Myometrial cell (primary cell): ENCODE results near the gene CLPSL1. TPM values are rescaled to one million over a fixed set of nuclear protein-coding genes. Genes with fewer than 3 reads are reported as not detected.

Experiments
- total RNA-seq: library from RNA; depleted of rRNA; stranded (reverse); fragments of >200 nt; gene quantifications from 2 replicates; pipeline ENCODE4 v1.2.3, GENCODE V29; 2015

CLPSL1 gene, protein sequence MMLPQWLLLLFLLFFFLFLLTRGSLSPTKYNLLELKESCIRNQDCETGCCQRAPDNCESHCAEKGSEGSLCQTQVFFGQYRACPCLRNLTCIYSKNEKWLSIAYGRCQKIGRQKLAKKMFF
- total RNA-seq: not detected in 2 replicates

DNA sequence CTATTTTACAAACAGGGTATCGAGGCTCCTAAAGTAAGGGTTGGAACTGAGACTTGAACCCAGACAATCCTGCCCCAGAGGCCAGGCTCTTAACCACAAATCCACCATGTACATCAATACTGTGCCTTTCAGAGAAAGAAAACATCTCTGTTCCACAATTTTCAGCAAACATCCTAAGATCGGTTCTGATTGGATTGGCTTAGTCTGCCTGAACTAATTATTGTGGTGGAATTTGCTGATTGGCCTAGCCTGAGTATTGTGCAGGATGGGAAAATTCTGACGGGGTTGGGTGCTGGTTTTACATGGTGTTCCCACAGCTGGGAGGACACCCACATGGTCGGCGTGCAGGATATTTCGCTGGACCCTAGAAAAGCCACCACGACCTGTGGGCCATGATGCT is at the start of gene CLPSL1:
TSS of gene CLPSL1 (plus strand) at position 301 of the 400 bp plus-strand sequence. CDS start at position 393, 92 bp downstream.

DNA sequence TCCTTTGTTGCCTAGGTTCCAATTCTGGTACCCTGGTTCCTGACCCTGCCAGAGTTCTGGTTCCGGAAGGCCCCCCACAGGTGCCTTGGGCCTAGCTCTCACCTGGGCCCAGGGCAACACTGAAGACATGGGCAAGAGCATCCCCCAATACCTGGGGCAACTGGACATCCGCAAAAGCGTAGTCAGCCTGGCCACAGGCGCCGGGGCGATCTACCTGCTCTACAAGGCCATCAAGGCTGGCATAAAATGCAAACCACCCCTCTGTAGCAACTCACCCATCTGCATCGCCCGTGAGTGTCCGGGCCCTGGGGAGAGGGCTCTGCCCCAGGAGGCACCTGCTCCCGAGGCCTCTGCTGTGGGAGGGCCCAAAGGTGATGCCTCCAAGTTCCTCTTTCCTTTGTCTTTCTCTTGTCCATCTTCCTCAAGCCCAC is 43.8 kb upstream of the CLPSL1 start, which contains the start of gene ARMC12:
TSS of gene ARMC12 (plus strand) at position 51 of the 431 bp plus-strand sequence. CDS start at position 128, 77 bp downstream.

DNA sequence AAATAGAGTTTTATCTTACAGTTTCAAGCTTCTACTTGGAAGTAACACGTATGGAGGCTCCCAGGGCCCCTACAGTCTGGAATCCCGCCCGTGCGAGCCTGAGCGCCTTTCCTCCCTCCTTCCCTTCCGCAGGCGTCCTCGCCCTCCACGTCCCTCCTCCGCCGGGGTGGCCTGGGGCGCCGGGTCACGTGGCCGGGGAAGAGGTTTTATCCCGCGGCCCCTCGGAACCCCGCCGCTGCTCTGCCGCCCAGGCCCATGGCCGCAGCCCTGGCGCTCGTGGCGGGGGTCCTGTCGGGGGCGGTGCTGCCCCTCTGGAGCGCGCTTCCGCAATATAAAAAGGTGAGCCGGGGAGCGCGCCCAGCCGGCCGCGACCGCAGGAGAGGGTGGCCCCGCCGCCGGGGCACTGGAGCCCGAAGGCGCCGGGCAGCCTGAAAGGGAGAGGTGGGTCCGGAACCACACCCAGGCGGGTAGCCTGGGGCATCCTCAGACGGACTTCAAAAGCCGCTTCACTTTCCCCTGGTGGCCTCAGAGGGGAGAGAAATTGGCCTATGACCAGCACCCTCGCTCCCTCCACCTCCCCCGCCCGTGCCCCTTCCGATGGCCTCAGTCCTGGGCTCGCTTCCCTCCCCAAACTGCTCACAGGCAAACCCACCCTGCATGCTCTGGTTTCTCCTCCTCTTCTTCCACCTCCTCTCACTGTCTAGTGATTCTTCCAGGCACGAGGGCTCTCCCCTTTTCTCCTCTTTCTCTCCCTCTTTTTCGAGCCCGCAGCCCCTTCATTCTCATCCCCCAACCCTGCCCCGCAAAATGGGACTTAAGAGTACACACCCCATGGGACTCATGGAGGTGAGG is 4.2 kb upstream of the CLPSL1 start, which contains the start of gene CLPSL2:
TSS of gene CLPSL2 (plus strand) at position 235 of the 852 bp plus-strand sequence. CDS start at position 256, 21 bp downstream.

DNA sequence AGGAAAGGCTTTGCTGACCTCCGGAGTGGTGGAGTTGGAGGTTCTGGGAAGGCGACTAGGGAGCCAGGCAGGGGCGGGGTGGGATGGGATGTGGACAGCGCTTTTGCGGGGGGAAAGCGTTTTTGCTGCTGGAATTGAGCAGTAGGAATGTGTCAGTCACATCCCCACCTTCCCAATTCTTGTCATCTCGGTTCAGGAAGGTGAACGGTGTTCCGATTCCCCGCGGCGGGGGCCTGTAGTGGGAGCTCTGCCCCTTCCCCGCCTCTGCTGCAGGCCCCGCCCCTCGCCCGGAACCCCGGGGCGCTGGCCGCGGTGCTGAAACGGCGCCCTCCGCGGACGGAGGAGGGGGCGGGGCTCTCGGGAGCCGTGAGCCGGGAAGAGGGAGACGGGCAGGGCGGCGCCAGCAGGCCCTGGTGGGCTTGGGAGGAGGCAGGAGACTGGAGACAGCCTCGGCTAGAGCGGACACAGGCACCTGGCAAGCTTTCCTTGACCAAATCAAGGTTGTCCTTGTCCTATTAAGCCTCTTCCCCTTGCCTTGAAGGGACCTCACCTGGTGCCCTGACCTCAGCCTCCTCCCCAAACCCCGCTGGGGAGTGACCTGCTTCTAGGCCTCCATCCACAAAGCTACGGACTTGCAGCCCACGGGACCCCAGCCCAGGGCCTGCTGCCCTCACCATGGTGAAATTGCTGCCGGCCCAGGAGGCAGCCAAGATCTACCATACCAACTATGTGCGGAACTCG is 24.3 kb downstream of the CLPSL1 start, which contains the start of gene LHFPL5:
TSS of gene LHFPL5 (plus strand) at position 357 of the 741 bp plus-strand sequence. CDS start at position 676, 319 bp downstream.

Other genes with a start within 250 kb of the CLPSL1 start
- 179 and 203 TPM in 2 replicates for gene FKBP5, start 92.1 kb upstream of the CLPSL1 start, total RNA-seq
- gene ARMC12, start 44.0 kb upstream of the CLPSL1 start, total RNA-seq: 0.86 and 0.89 TPM in 2 replicates
- not detected in 2 replicates for gene CLPSL2, start 4.4 kb upstream of the CLPSL1 start, total RNA-seq
- not detected in 2 replicates for gene CLPS, start 16.3 kb downstream of the CLPSL1 start, total RNA-seq
- gene LHFPL5, start 24.3 kb downstream of the CLPSL1 start, total RNA-seq: not detected in 2 replicates
- gene SRPK1, start 140.1 kb downstream of the CLPSL1 start, total RNA-seq: 46.1 and 77.3 TPM in 2 replicates
- gene SLC26A8, start 243.6 kb downstream of the CLPSL1 start, total RNA-seq: not detected in 2 replicates
- 38.9 and 53.9 TPM in 2 replicates for gene MAPK14, start 246.8 kb downstream of the CLPSL1 start, total RNA-seq